ENCODE results near the gene LIN7C.

DNA sequence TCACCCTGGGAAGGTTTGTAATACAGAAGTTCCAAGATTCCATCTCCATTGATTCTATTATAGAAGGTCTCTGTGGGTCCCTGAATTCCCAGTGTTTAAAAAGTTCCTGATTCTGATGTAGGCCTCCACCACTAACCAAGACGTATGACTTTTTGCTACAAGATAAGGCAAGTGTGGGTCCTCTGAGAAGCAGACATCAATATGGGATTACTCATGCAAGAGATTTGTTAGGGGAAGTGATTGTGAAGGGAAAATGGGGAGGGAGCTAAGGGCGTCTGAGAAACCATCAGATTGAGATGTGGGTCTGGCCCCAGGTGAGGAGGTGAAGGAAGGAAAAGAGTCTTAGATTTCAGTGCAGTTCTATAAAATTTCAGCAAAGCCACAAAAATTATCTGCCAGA lies 23.8 kb downstream of the LIN7C start:
- TF ChIP-seq, protein P1, sequence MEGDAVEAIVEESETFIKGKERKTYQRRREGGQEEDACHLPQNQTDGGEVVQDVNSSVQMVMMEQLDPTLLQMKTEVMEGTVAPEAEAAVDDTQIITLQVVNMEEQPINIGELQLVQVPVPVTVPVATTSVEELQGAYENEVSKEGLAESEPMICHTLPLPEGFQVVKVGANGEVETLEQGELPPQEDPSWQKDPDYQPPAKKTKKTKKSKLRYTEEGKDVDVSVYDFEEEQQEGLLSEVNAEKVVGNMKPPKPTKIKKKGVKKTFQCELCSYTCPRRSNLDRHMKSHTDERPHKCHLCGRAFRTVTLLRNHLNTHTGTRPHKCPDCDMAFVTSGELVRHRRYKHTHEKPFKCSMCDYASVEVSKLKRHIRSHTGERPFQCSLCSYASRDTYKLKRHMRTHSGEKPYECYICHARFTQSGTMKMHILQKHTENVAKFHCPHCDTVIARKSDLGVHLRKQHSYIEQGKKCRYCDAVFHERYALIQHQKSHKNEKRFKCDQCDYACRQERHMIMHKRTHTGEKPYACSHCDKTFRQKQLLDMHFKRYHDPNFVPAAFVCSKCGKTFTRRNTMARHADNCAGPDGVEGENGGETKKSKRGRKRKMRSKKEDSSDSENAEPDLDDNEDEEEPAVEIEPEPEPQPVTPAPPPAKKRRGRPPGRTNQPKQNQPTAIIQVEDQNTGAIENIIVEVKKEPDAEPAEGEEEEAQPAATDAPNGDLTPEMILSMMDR (IDR thresholded peaks at IDR 0.05; ENCODE audit: poor library complexity, severe bottlenecking): no peak
- TF ChIP-seq POLR2AphosphoS5 (IDR thresholded peaks at IDR 0.05): no peak
- no peak for TF ChIP-seq EZH2 (IDR thresholded peaks at IDR 0.05; ENCODE audit: borderline replicate concordance, insufficient read depth, low read length, poor library complexity, severe bottlenecking)
